GM18511 (cell line): ENCODE measurements around the gene VSIG8.

Experiments
- ATAC-seq: cut with Tn5 transposase; IDR thresholded peaks from one replicate; pipeline ENCODE4 v1.9.1; 2021; ENCODE audit warnings: mild to moderate bottlenecking, moderate library complexity; ENCODE audit not compliant: unreplicated experiment

VSIG8 gene

GRCh38 chr1:159831412-159832141 is 30.9 kb downstream of the VSIG8 start:
- no peak for ATAC-seq

GRCh38 chr1:159830722-159831121 is 31.7 kb downstream of the VSIG8 start:
- no peak for ATAC-seq

- ATAC-seq: no peak
Observed at GRCh38 chr1:159829822-159830465, 32.5 kb downstream of the VSIG8 start.

- ATAC-seq: peak; percentile 87
Observed at GRCh38 chr1:159829273-159829634, 33.2 kb downstream of the VSIG8 start.

GRCh38 chr1:159828581-159829272 is 33.7 kb downstream of the VSIG8 start:
- no peak for ATAC-seq

- ATAC-seq: no peak
Observed at GRCh38 chr1:159828176-159828575, 34.3 kb downstream of the VSIG8 start.

GRCh38 chr1:159827549-159827948 is 34.9 kb downstream of the VSIG8 start:
- ATAC-seq: no peak

GRCh38 chr1:159827102-159827490 is 35.4 kb downstream of the VSIG8 start:
- no peak for ATAC-seq

- ATAC-seq: peak; percentile 54
Observed at GRCh38 chr1:159826441-159827101, 35.9 kb downstream of the VSIG8 start, which contains the start of gene SLAMF8. Gene SLAMF8, plus strand, starts transcription at chr1:159826873. Its CDS starts 26 bp downstream, at chr1:159826899.

GRCh38 chr1:159825564-159825963 is 36.9 kb downstream of the VSIG8 start:
- ATAC-seq: no peak

GRCh38 chr1:159823406-159823805 is 39.1 kb downstream of the VSIG8 start:
- ATAC-seq: no peak

- ATAC-seq: no peak
Observed at GRCh38 chr1:159821171-159821867, 41.1 kb downstream of the VSIG8 start.

- ATAC-seq: no peak
Observed at GRCh38 chr1:159817276-159818041, 45.0 kb downstream of the VSIG8 start.

GRCh38 chr1:159815926-159816325 is 46.5 kb downstream of the VSIG8 start:
- ATAC-seq: no peak

GRCh38 chr1:159804924-159805323 is 57.5 kb downstream of the VSIG8 start:
- ATAC-seq: no peak
